Measurements from ENCODE around the gene C13orf46. TPM values are rescaled to one million over a fixed set of nuclear protein-coding genes. Genes with fewer than 3 reads are reported as not detected.

C13orf46 gene
- total and polyA plus RNA-seq, 4 donors: 0.10 to 0.17 TPM; not detected in 2

DNA sequence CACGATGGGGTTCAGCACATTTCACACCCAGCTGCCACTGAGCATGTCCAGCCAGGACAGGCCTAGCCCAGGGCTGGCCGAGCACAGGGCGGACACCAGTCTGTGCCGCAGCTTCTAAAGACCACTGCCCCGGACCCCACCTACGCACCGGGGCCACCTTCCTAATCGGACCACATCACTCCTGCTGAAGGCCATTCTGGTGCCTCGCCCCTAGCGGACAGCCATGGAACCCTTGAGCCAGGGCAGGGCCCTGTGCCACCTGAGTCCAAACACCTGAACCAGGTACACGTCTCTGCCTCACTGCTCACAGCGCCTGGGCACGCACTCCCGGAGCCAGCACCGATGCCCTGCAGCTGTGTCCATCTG, 8.4 kb upstream of the C13orf46 start:
- H3K27ac ChIP-seq (ENCODE audit: low read depth in 1 of 2, low read length in 2 of 2): no peak overlapping the region
- no peaks in the 10 kb centered on the region for H3K27me3 ChIP-seq (ENCODE audit: control insufficient read depth in 4 of 4, insufficient read depth in 4 of 4, low read length in 3 of 4)
- peaks cover 0 to 5% (median 0%) of the 10 kb centered on the region in 4 donors for H3K36me3 ChIP-seq (ENCODE audit: control insufficient read depth in 4 of 4, insufficient read depth in 3 of 4, low read depth in 1 of 4, low read length in 3 of 4)
- H3K9ac ChIP-seq (ENCODE audit: low read depth in 1 of 2, low read length in 2 of 2): no peak overlapping the region
- no peak overlapping the region for H3K4me3 ChIP-seq (ENCODE audit: low read depth in 1 of 3, low read length in 3 of 3)
- 95% methylated on average over 15 of the region's 15 CpGs for WGBS
- no peak for TF ChIP-seq HNF4A (conservative IDR thresholded peaks at IDR 0.05)
- TF ChIP-seq, protein P1, sequence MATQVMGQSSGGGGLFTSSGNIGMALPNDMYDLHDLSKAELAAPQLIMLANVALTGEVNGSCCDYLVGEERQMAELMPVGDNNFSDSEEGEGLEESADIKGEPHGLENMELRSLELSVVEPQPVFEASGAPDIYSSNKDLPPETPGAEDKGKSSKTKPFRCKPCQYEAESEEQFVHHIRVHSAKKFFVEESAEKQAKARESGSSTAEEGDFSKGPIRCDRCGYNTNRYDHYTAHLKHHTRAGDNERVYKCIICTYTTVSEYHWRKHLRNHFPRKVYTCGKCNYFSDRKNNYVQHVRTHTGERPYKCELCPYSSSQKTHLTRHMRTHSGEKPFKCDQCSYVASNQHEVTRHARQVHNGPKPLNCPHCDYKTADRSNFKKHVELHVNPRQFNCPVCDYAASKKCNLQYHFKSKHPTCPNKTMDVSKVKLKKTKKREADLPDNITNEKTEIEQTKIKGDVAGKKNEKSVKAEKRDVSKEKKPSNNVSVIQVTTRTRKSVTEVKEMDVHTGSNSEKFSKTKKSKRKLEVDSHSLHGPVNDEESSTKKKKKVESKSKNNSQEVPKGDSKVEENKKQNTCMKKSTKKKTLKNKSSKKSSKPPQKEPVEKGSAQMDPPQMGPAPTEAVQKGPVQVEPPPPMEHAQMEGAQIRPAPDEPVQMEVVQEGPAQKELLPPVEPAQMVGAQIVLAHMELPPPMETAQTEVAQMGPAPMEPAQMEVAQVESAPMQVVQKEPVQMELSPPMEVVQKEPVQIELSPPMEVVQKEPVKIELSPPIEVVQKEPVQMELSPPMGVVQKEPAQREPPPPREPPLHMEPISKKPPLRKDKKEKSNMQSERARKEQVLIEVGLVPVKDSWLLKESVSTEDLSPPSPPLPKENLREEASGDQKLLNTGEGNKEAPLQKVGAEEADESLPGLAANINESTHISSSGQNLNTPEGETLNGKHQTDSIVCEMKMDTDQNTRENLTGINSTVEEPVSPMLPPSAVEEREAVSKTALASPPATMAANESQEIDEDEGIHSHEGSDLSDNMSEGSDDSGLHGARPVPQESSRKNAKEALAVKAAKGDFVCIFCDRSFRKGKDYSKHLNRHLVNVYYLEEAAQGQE (IDR thresholded peaks at IDR 0.05): no peak
- TF ChIP-seq JUND (IDR thresholded peaks at IDR 0.05): no peak
- TF ChIP-seq FOXA2 (IDR thresholded peaks at IDR 0.05): no peak
- TF ChIP-seq RXRA (IDR thresholded peaks at IDR 0.05): no peak
- TF ChIP-seq HNF4G (IDR thresholded peaks at IDR 0.05): no peak
- TF ChIP-seq GABPA (IDR thresholded peaks at IDR 0.05 in 1 of 2, conservative IDR thresholded peaks at IDR 0.05 in 1 of 2): no peak
- H3K9me3 ChIP-seq (ENCODE audit: control insufficient read depth in 4 of 4, low read length in 3 of 4): no peaks in the 10 kb centered on the region
- no peaks in the 10 kb centered on the region for H3K4me1 ChIP-seq (ENCODE audit: control insufficient read depth in 4 of 4, insufficient read depth in 4 of 4, low read length in 3 of 4)
- DNase-seq (ENCODE audit: low spot score): no peak

DNA sequence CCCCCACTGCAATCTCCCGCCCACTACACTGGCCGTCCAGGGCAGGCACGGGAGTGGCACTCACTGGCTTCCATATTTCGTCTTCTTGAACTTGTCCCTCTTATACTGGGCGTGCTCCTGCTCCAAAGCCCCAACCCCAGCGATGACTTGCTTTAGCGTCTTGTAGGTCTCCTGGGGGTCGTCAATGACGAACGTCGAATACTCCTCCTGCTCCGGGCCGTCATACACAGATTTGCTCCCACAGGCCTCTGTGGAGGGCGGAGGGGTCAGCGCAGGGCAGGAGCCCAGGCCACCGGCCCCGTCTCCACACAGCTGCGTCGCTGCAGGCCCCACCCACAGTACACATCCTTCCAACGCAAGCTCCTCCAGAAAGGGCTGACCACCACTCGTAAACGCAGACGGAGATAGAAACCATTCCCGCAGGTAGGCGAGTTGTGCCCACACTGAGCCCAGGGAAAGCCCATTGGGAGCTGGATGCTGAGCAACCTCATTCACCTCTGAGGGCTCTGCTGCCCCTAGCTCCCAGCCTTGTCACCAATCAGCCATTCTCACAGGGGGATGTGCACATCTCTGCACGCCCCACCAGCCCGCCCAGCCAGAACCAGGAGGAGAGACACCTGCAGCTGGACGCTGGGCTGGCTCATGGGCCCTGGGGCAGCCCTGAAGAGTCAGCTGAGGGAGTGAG, 7.9 kb upstream of the C13orf46 start:
- WGBS: 92% methylated on average over 28 of the region's 28 CpGs
- no peak for DNase-seq (ENCODE audit: low spot score)
- Histone ChIP-seq H3K27me3 (ENCODE audit: control insufficient read depth in 4 of 4, insufficient read depth in 4 of 4, low read length in 3 of 4) (no peaks in the 10 kb centered on the region), H3K36me3 (ENCODE audit: control insufficient read depth in 4 of 4, insufficient read depth in 3 of 4, low read depth in 1 of 4, low read length in 3 of 4) (peaks cover 0 to 5% (median 0%) of the 10 kb centered on the region in 4 donors), H3K9me3 (ENCODE audit: control insufficient read depth in 4 of 4, low read length in 3 of 4) (no peaks in the 10 kb centered on the region), H3K9ac (ENCODE audit: low read depth in 1 of 2, low read length in 2 of 2) (no peak overlapping the region), H3K4me1 (ENCODE audit: control insufficient read depth in 4 of 4, insufficient read depth in 4 of 4, low read length in 3 of 4) (no peaks in the 10 kb centered on the region), H3K27ac (ENCODE audit: low read depth in 1 of 2, low read length in 2 of 2) (no peak overlapping the region), H3K4me3 (ENCODE audit: low read depth in 1 of 3, low read length in 3 of 3) (no peak overlapping the region)
- TF ChIP-seq HNF4G (IDR thresholded peaks at IDR 0.05): no peak
- TF ChIP-seq, protein P2, sequence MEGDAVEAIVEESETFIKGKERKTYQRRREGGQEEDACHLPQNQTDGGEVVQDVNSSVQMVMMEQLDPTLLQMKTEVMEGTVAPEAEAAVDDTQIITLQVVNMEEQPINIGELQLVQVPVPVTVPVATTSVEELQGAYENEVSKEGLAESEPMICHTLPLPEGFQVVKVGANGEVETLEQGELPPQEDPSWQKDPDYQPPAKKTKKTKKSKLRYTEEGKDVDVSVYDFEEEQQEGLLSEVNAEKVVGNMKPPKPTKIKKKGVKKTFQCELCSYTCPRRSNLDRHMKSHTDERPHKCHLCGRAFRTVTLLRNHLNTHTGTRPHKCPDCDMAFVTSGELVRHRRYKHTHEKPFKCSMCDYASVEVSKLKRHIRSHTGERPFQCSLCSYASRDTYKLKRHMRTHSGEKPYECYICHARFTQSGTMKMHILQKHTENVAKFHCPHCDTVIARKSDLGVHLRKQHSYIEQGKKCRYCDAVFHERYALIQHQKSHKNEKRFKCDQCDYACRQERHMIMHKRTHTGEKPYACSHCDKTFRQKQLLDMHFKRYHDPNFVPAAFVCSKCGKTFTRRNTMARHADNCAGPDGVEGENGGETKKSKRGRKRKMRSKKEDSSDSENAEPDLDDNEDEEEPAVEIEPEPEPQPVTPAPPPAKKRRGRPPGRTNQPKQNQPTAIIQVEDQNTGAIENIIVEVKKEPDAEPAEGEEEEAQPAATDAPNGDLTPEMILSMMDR (IDR thresholded peaks at IDR 0.05; ENCODE audit: low read depth, low read length, missing input control): no peak
- TF ChIP-seq GABPA (IDR thresholded peaks at IDR 0.05 in 1 of 2, conservative IDR thresholded peaks at IDR 0.05 in 1 of 2): no peak
- no peak for TF ChIP-seq EGR1 (IDR thresholded peaks at IDR 0.05; ENCODE audit: low read depth in 2 of 2)
- TF ChIP-seq, protein P3, sequence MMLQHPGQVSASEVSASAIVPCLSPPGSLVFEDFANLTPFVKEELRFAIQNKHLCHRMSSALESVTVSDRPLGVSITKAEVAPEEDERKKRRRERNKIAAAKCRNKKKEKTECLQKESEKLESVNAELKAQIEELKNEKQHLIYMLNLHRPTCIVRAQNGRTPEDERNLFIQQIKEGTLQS (IDR thresholded peaks at IDR 0.05): no peak
- no peak for TF ChIP-seq HNF4A (conservative IDR thresholded peaks at IDR 0.05)
- no peak for TF ChIP-seq TAF1 (conservative IDR thresholded peaks at IDR 0.05)
- no peak for TF ChIP-seq JUND (IDR thresholded peaks at IDR 0.05)
- no peak for TF ChIP-seq SP1 (IDR thresholded peaks at IDR 0.05)
- no peak for TF ChIP-seq RXRA (IDR thresholded peaks at IDR 0.05)
